DMS79 (cell line): Measurements from ENCODE around the gene PBX3.
"Not testable (repeated sequence)": the region's sequence is repeated elsewhere in the genome, so short reads cannot be mapped to it uniquely, and the experiment has no call there.

Source experiments
- DNase-seq: peaks from one replicate; lab custom pipeline; 2025; lab: John Stamatoyannopoulos, UW

Gene PBX3

DNA sequence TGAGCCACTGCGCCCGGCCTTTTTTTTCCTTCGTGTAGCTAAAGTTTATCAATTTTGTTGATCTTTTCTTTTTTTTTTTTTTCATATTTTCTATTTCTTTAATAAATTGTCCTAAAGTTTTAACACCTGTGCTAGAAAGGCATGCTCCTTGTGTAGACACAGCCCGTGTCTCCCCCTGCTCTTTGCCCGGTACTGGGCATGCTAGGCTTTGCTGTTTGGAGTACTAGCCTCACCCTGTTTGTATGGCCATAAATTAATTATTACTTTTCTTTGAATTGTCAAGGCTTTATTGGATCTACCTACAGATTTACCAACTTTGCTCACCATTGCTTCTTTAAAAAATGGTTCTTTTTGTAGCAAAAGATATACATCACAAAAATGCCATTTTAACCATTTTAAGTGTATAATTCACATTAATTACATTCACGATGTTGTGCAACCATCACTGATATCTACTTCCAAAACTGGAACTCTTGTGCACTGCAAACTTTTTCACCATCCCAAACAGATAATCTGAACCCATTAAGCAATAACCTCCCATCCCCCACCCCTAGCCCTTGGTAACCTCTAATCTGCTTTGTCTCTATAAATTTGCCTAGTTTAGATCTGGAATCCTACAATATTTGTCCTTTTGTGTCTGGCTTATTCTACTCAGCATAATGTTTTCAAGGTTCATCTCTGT, 31.5 kb downstream of the PBX3 start:
- DNase-seq: not testable (repeated sequence)

DNA sequence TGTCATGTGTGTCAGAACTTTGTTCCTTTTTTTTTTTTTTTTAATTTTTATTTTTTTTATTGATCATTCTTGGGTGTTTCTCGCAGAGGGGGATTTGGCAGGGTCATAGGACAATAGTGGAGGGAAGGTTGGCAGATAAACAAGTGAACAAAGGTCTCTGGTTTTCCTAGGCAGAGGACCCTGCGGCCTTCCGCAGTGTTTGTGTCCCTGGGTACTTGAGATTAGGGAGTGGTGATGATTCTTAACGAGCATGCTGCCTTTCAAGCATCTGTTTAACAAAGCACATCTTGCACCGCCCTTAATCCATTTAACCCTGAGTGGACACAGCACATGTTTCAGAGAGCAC, 32.0 kb downstream of the PBX3 start:
- DNase-seq: not testable (repeated sequence)

DNA sequence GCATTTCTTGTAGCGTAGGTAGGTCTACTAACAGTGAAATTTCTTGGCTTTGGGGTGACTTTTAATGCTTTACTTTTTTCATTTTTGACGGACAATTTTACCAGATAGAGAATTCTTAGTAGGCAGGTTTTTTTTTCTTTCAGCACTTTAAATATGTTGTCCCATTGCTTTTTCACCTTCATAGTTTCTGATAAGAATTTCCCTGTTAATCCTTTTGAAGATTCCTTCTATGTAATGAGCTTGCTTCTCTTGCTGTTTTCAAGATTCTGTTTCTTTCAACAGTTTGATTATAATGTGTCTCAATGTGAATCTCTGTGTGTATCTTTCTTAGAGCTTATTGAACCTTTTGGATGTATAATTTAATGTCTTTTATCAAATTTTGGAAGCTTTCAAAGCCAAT, 35.5 kb downstream of the PBX3 start:
- no peak for DNase-seq

DNA sequence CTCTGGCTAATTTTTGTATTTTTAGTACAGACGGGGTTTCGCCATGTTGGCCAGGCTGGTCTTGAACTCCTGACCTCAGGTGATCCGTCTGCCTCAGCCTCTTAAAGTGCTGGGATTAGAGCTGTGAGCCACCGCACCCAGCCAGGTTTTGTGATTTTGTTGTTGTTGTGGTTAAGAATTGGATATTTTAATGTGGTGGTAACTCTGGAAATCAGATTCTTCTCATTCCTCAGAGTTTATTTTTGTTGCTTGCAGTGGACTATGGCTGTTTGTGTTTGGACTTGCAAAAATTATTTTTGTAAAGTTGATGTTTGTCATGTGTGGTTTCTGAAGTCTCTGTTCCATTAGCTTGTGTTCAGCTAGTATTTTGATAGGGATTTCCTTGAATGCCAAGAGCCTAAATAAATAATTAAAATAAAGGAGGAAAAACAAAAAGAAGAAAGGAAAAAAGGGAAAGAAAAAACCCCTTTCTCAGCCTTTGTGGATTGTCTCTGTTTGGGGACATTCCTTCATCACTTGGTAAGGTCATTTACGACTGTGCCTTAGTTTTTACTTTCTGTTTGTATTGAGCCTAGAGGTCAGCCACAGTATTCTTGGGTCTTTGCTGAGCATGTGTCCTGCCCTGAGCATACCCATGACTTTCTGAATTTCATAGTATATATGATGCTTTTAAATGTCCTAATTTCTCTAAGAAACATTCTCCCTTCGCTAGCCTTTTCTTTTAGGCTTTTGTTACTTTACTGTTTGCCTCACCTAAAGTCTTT, 37.3 kb downstream of the PBX3 start:
- no peak for DNase-seq

DNA sequence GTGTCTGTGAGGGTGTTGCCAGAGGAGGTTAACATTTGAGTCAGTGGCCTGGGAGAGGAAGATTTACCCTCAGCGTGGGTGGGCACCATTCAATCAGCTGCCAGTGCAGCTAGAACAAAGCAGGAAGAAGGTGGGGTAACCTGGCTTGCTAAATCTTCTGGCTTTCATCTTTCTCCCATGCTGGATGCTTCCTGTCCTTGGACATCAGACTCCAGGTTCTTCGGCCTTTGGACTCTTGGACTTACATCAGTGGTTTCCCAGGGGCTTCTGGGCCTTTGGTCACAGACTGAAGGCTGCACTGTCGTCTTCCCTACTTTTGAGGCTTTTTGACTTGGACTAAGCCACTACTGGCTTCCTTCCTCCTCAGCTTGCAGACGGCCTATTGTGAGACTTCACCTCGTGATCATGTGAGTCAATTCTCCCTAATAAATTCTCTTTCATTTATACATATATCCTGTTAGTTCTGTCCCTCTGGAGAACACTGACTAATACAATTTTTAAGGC, 38.1 kb downstream of the PBX3 start:
- DNase-seq: no peak

DNA sequence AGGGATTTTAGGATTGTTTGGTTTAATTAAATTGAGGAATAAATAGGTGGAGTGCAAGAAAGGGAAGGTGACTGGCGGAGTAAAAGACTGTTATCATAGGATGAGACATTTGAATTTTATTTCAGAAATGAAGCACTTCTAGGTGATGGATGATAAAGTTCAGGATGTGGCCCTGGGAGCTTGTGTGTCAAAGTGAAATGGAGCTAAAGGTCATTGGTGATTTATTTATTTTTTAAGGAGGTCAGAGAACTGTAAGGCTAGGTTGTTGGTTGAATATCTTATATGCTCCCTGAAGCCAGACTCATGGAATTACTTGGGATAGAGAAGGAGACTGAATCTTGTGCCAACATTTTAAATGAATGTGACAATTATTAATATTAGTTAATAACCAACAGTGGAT, 40.5 kb downstream of the PBX3 start:
- no peak for DNase-seq

DNA sequence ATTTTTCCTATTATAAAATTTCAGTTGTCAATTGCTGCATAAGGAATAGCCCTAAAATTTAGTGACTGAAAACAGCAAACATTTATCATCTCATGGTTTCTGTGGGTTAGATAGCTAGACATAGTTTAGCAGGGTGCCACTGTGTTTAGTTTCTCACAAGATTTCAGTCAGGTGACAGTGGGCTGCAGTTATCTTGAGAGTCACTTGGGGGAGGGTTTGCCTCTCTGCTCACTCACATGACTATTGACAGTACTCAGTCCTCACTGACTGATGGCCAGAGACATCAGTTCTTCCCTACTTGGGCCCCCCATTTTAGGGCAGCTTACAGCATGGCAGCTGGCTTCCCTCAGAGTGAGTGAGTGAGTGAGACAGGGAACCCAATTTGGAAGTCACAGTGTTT, 42.0 kb downstream of the PBX3 start:
- no peak for DNase-seq

DNA sequence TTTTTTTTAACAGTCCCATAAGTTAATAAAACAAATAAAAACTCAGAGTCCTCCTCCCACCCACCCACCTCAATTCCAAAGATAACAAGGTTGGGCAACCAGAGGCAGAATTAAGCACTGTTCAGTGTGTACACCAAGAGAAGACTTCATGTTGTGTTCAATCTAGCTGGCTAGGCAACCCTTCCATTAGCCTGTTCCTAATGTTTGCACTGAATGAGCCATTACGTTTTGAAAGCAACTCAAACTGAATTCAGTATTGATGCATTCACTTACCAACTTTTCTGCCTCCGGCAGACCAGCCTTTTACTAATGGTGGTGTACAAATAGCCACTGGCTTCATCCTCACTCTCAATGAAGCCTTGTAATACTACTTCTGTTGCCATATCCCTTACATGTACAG, 47.5 kb downstream of the PBX3 start:
- DNase-seq: no peak

DNA sequence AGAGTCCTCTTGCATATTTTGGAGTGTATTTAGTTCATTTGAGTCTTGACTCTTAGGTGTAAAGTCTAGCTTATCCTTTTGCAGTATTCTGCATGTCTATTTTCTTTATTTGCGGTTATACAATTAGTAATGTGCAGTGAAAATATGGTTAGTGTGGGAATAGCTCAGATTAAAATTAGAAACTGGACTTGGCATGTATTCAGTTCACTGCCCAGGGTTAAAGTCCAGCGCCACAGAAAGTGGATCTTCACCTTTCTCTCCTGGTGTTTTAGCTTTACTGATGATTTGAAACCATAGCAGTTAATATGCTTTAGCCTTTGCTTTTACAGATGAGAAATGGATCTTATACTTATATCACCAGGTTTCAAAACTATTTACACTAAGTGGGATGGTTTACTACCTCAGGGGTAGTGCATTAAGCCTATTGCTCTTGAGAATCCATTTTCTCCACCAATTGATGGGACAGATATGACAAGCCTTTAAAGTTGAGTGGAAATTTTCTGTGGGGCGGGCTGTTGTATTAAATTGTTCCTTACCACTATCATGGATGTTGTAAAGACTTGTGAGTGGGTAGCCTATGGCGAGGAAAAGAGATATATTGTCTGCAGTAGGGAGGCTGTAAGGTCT, 48.9 kb downstream of the PBX3 start:
- DNase-seq: no peak

DNA sequence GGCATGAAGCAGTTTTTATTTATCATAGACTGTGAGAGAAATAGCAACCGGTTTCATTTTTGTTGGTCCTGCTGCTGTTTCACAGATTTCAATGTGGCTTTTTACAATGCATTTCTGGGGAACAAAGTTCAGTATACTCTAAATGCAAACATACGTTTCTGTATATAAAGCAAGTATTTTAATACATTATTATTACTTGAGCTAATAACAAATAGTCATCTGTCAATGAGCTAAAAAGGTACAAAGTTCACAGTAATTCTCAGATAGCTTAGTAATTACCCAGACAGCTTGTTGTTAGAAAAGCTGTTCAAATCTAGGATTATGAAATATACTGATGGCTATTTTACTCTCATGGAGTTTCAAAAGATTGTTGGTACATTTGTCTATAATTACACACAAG, 50.8 kb downstream of the PBX3 start:
- no peak for DNase-seq

DNA sequence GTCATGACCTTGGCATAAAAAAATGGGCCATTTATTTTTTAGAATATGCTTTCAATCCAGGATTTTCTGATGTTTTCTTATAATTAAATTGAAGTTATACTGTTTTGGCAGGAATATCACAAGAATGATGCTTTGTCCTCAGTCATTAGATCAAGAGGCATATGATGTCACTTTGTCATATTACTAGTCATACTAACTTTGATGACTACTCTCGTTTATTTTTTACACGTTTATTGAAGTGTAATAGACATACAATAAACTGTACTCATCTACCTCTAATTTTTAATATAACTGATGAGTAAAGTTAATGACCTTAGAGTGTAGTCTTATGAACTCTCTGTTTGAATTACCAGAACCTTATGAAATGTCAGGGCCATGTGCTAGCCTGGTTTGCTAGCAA, 56.4 kb downstream of the PBX3 start:
- DNase-seq: no peak

DNA sequence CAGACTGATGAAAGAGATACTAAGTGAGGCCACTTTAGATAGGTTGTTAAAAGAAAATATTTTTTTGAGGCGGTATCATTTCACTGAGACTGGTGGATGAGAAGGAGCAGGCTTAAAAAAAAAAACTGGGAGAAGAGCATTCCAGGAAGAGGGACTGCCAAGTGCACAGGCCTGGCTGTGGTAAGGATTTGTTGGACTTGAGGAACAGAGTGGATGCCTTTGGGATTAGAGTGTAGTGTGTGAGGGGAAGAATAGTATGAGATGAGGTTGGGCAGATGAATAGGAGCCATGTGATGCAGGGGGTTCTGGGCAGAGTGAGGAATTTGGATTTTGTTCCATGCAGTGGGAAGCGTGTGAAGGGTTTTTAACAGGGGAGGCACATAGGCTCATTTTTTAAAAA, 57.9 kb downstream of the PBX3 start:
- DNase-seq: no peak

DNA sequence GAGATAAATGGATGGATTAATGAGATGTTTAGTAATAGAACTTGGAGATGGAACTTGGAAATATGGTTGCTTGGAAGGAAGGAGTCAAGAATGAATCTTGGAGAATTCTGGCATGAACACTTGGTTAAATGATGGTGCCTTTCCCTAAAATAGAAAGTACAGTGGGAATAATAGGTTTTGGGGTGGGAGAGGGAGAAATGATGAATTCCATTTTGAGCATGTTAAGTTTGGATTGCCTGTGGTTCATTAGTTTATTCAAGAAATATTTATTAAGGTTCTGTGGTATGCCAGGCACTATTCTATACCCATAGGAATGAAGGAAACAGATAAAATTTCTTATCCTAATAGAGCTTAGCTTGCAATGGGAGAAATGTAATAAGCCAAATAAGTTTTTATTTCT, 58.4 kb downstream of the PBX3 start:
- DNase-seq: no peak

DNA sequence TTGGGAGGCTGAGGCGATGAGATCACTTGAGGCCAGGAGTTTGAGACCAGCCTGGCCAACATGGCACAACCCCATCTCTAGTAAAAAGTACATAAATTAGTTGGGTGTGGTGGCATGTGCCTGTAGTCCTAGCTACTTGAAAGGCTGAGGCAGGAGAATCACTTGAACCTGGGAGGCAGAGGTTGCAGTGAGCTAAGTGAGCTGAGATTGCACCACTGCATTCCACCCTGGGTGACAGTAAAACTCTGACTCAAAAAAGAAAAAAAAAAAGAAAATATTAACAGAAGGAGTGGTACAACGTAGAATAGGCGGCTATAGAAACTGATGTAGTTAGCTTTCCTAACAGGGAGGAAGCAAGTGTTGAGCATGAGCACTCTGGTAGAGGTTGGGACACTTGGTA, 59.9 kb downstream of the PBX3 start:
- DNase-seq: no peak

DNA sequence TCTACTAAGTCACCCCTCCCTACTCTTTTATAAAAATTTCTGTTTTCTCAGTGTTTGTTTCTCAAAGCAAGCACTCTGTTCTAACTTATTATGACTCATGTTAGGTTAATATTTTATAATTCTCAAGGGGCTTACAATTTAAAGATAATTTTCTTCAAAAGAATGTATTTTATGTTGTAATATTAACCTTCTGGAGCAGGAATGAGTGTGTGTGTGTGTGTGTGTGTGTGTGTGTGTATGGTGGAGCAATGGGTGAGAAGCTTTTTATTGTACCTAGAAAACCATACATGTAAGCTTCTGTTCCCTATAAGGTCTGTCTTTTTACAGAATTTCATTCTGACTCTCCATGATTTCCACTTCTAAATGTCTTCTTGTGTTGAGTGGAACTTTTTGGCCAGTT, 63.0 kb downstream of the PBX3 start:
- DNase-seq: no peak

DNA sequence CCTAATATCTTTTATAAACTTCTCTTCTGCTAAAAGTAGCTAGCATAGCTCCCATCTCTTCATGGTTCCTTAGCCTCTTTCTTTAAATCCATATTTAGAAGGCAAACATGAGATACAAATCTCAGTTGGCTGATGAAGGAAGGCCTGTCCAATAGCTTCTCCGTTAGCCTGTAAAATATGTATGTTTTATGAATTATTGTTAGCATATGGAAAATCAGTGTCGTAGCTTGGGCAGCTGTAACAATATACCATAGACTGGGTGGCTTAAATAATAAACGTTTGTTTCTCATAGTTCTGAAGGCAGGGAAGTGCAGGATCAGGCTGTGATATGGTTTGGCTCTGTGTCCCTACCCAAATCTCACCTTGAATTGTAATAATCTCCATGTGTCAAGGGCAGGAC, 63.8 kb downstream of the PBX3 start:
- no peak for DNase-seq

DNA sequence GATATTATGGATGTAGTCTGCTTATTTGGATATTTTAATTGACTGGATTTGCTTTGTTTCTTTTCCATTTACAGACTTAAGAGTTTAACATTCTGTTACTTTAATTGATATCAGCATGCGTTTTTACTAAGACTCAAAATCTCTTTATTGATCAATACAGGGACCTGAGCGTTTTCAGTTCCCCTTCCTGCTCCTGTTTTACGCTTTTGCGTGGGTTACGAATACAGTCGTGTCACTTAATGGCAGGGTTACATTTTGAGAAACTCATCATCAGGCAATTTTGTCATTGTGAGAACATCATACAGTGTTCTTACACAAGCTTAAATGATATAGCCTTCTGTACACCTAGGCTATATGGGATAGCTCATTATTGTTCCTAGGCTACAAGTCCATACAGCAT, 65.2 kb downstream of the PBX3 start:
- no peak for DNase-seq

DNA sequence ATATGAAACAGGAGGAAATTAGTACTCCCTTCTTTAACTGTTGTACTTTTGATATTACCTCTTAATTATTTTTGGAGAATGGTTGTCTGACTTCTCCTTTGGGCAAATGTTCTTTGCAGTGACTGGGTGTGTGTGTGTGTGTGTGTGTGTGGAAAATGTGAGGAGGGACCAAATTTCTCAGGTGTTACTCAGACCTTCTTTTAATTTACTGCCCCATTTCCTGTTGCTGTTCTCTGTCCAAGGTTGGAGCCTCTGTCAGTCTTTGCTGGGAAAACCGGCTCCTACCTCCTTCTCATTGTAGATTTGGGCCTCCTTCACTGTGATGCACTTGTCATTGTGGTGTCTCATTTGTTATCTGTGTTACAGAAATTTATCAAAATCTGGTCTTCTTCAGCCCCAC, 68.4 kb downstream of the PBX3 start:
- DNase-seq: no peak

DNA sequence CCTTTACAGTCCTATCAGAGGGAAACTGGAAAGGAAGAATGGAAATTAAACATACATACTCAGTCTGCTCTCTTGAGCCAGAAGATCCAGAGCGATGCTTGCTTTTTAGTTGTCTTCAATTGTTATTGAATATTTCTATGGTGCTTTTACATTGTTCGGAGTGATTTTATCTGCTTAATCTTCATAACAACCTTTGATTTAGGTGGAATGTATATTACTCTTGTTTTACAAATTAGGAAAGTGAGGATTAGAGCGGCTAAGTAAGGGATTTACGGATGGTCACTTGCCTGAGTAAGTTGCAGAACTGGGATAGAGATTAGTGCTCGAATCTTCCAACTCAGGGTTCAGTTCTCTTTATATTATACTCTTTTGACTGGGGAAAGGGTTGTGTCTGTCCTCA, 69.1 kb downstream of the PBX3 start:
- DNase-seq: no peak

DNA sequence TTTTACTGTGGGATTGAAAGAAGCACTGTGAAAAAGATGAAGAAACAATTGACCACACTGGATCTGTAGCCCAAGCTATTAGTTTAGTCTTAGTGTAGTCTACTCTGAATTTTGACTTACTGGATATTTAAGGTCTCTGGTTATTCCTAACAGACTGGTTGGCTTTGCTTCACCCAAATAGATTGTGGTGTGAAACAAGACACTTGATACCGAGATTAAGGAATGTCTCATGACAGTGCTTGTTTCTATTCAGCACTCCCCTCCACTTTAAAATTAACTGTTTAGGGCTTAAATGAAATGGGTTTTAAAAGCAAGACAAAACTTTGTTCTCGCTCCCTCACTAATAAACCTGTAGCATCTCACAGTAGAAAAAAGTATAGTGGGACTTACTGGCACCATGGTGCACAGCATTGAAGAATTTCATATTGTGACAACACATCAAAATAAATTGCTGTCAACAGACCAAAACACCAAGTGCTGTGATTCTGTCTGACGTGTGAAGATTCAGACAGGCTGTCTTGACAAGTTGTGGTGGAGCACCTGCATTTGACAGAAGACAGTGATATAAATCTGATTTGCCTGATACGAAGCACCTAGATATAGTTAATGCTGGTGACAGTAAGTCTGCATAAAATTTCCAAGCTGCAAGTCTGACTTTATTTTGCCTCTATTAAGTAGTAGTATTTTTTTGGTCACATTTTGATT, 73.1 kb downstream of the PBX3 start:
- no peak for DNase-seq

DNA sequence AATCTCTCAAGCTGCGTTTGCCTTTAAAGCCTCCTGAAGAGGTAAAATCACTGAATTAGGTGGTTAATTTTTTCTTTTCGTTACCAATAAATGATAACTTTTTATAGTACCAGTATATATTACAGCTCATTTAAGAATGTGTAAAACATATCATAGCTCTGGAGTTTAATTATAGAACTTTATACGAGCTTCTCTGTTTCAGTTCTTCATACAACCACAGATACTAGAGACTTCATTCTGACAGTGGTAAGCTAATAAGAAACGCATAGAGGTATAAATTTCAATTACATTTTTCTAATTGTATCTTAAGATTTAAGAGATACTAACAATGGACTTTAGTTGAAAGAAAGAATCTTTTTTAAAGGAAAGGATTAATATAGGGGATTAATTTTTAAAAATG, 73.9 kb downstream of the PBX3 start:
- DNase-seq: no peak

DNA sequence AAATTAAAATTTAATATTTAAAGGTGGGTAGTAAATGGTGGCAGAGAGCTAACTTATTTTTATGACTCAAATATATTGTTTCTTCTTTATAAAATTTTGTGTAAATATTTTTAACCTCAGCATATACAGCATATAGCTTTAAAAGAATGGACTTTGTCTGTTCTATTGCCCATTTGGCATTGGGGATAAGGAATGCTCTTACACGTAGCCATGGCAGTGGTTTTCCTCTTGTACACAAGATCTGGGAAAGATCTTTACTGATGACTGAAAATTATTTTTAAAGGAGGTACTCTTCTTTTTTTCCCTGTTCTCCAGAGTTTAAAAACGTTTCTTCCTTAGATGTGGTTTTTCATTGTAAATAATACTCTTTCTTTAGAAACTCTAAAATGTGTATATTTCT, 75.0 kb downstream of the PBX3 start:
- no peak for DNase-seq

DNA sequence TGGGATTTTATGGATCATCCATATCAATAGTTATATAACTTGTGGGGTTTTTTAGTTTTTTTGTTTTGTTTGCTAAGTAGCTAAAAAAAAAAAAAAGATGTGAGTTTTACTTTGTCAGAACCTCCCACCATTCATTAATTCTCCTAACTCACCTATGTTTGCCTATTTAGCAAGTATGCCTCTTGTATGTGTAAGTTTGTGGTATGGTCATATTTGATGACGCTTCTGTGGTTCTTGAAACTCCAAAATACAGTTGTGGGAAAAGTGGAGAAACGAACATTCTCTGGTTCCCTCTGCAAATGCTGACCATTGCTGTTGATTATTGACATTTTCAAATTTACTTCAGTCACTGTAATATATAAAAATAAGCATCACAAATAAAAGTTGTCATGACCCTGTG, 75.7 kb downstream of the PBX3 start:
- no peak for DNase-seq
